Panc1 (cell line): ENCODE data around the gene SDC3. TPM values are rescaled to one million over a fixed set of nuclear protein-coding genes. Genes with fewer than 3 reads are reported as not detected.

Experiments used
- ATAC-seq: fragments of 200-7000 bp; cut with Tn5 transposase; 2 replicates; pipeline ENCODE4 v1.9.1; 2020; ENCODE audit warnings: mild to moderate bottlenecking, moderate library complexity
- BruUV-seq: library from RNA; stranded (reverse); fragments of 400-500 nt; replicated peaks from 2 replicates; lab custom pipeline; 2021; lab: Mats Ljungman, UMichigan
- CTCF ChIA-PET: fragments of 300-600 bp; sonication (Branson Sonifier 250); formaldehyde crosslinking; loops from one replicate; lab custom pipeline; 2022; ENCODE audit warnings: antibody characterized with exemption; lab: Charles Lee
- POLR2A ChIA-PET: fragments of 300-600 bp; sonication (Branson Sonifier 250); formaldehyde crosslinking; loops from one replicate; lab custom pipeline; 2022; ENCODE audit warnings: antibody characterized with exemption; lab: Charles Lee
- DNase-seq: peaks from one replicate; pipeline ENCODE4 v3.0.0-alpha.2; 2010; ENCODE audit warnings: low read depth, low spot score
- H3K27ac ChIP-seq: 2 replicates; pipeline ENCODE4 v1.5.1; 2011; ENCODE audit warnings: mild to moderate bottlenecking, low read length, inconsistent platforms
- H3K27me3 ChIP-seq: fragments of 200-500 bp; sonication (Bioruptor generic); 2 replicates; pipeline ENCODE4 v1.6.0; 2014; ENCODE audit warnings: low read length, inconsistent platforms; ENCODE audit not compliant: control insufficient read depth, insufficient read depth
- H3K36me3 ChIP-seq: fragments of 200-500 bp; sonication (Bioruptor generic); 2 replicates; pipeline ENCODE4 v1.5.1; 2014; ENCODE audit warnings: inconsistent platforms, mild to moderate bottlenecking, low read length, moderate library complexity; ENCODE audit not compliant: control insufficient read depth, insufficient read depth
- H3K4me1 ChIP-seq: 2 replicates; pipeline ENCODE4 v1.5.1; 2011; ENCODE audit warnings: inconsistent platforms, mild to moderate bottlenecking, low read length, moderate library complexity; ENCODE audit not compliant: control insufficient read depth, insufficient read depth
- H3K4me3 ChIP-seq, 2 experiments: 2 replicates each; pipeline ENCODE4 v1.5.1; 2011 to 2012; ENCODE audit warnings: low read depth in 2 of 2, low read length in 2 of 2, mild to moderate bottlenecking in 2 of 2, inconsistent platforms in 1 of 2, moderate library complexity in 1 of 2
- H3K9me3 ChIP-seq: fragments of 200-500 bp; sonication (Bioruptor generic); 2 replicates; pipeline ENCODE4 v1.5.1; 2014; ENCODE audit warnings: low read depth, mild to moderate bottlenecking, inconsistent platforms, low read length, moderate library complexity; ENCODE audit not compliant: control insufficient read depth, insufficient read depth
- POLR2AphosphoS5 ChIP-seq: IDR thresholded peaks from 2 replicates; pipeline ENCODE4 v1.6.1; 2012; ENCODE audit warnings: mild to moderate bottlenecking, low read depth, low read length, moderate library complexity
- REST ChIP-seq, 2 experiments: IDR thresholded peaks; 2 replicates each; pipeline ENCODE4 v1.6.1; 2011 to 2012; ENCODE audit warnings: low read depth in 2 of 2, control low read depth in 1 of 2, low read length in 1 of 2, mild to moderate bottlenecking in 1 of 2, moderate library complexity in 1 of 2; ENCODE audit not compliant: insufficient read depth in 1 of 2
- SIN3A ChIP-seq: IDR thresholded peaks from 2 replicates; pipeline ENCODE4 v1.6.1; 2012; ENCODE audit warnings: low read depth, mild to moderate bottlenecking, low read length, moderate library complexity, borderline replicate concordance; ENCODE audit not compliant: insufficient read depth
- TCF7L2 ChIP-seq: IDR thresholded peaks from 2 replicates; pipeline ENCODE4 v1.6.1; 2011; ENCODE audit warnings: mild to moderate bottlenecking, low read depth, low read length, inconsistent platforms
- in situ Hi-C: cut with HindIII; loops from 2 replicates; pipeline ENCODE4 v1.10.0; 2016; ENCODE audit warnings: low sequenced_read_pairs, low pct_unique_long_range_greater_than_20kb
- intact Hi-C: fragments of 100-400 bp; cut with micrococcal nuclease; formaldehyde crosslinking; loops from one replicate; pipeline ENCODE4 v1.10.0; 2022; ENCODE audit not compliant: unreplicated experiment
- total RNA-seq: library from RNA; stranded (reverse); gene quantifications from one replicate; pipeline ENCODE4 v1.2.1, GENCODE V29; 2021; ENCODE audit not compliant: unreplicated experiment
- TF ChIP-seq, protein P1 (sequence below): fragments of 450-650 bp; IDR thresholded peaks from 2 replicates; pipeline ENCODE4 v1.5.1; 2017; ENCODE audit warnings: mild to moderate bottlenecking

The SDC3 gene
- total RNA-seq, 1 experiment from 2014 or later = 36.1 TPM

DNA sequence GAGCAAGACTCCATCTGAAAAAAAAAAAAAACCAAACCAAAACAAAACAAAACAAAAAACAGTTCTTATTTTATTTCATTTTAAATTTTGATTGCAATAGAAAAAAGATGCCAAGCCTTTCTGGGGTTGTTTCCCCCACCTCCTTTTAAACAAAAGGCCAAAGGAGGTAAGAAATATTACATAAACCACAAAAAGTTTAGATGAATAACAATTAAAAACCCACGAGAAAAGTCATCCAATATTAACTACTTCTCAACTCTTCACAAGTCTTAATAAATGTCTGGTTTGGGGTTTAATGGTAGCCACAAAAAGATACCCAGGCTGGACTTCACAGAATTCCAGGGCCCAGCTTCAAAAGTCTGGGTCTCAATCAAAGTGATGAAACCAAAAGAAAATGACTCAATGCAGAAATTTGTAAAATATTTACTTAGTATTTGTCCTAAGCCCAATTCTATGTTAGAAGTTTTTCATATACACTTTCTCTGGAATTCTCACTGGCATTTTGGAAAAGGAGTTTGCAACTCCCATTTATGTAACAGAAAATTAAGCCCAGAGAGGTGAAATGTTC is 47.0 kb upstream of the SDC3 start:
- BruUV-seq = no TSS peak
- Histone ChIP-seq H3K27me3 (no peaks in the 10 kb centered on the region), H3K4me3 (no peak overlapping the region), H3K9me3 (no peaks in the 10 kb centered on the region), H3K36me3 (peaks cover 55% of the 10 kb centered on the region), H3K27ac (no peak overlapping the region), H3K4me1 (no peaks in the 10 kb centered on the region)
- in situ Hi-C loops = no loop called here
- POLR2A ChIA-PET = interaction anchor here (0.6 kb wide), 1 partner anchor 1859 kb away, joined by 9 read pairs; no protein-coding TSS in a partner anchor
- TF ChIP-seq TCF7L2 = no peak
- no peak for TF ChIP-seq POLR2AphosphoS5
- TF ChIP-seq, protein P1, sequence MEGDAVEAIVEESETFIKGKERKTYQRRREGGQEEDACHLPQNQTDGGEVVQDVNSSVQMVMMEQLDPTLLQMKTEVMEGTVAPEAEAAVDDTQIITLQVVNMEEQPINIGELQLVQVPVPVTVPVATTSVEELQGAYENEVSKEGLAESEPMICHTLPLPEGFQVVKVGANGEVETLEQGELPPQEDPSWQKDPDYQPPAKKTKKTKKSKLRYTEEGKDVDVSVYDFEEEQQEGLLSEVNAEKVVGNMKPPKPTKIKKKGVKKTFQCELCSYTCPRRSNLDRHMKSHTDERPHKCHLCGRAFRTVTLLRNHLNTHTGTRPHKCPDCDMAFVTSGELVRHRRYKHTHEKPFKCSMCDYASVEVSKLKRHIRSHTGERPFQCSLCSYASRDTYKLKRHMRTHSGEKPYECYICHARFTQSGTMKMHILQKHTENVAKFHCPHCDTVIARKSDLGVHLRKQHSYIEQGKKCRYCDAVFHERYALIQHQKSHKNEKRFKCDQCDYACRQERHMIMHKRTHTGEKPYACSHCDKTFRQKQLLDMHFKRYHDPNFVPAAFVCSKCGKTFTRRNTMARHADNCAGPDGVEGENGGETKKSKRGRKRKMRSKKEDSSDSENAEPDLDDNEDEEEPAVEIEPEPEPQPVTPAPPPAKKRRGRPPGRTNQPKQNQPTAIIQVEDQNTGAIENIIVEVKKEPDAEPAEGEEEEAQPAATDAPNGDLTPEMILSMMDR = no peak
- TF ChIP-seq REST (IDR thresholded peaks at IDR 0.05; ENCODE audit: insufficient read depth in 1 of 2, low read depth in 2 of 2, low read length in 1 of 2) = no peak
- no peak for TF ChIP-seq SIN3A
- DNase-seq (no peak), ATAC-seq (no peak)
- intact Hi-C loops = no loop called here
- CTCF ChIA-PET = no interaction called here

GRCh38 chr1:30953685-30954084 is 45.1 kb upstream of the SDC3 start:
- intact Hi-C loops = no loop called here
- BruUV-seq = no TSS peak
- Histone ChIP-seq H3K4me1 (no peaks in the 10 kb centered on the region), H3K4me3 (no peak overlapping the region), H3K27ac (no peak overlapping the region), H3K36me3 (peaks cover 58% of the 10 kb centered on the region), H3K27me3 (no peaks in the 10 kb centered on the region), H3K9me3 (no peaks in the 10 kb centered on the region)
- DNase-seq (no peak), ATAC-seq (no peak)
- TF ChIP-seq POLR2AphosphoS5 (no peak), TCF7L2 (no peak)
- TF ChIP-seq, protein P1 = no peak
- POLR2A ChIA-PET = no interaction called here
- CTCF ChIA-PET = no interaction called here
- in situ Hi-C loops = no loop called here
